K562 (cell line): ENCODE data around the gene KLHL8. TPM values are rescaled to one million over a fixed set of nuclear protein-coding genes. Genes with fewer than 3 reads are reported as not detected.
A peak's percentile ranks its signal among the peaks of the same experiment; 100 is the strongest.

Source experiments
- ASH1L ChIP-seq: fragments of 450-650 bp; IDR thresholded peaks from 2 replicates; pipeline ENCODE4 v1.6.1; 2018; ENCODE audit warnings: borderline replicate concordance, mild to moderate bottlenecking, low read depth; ENCODE audit not compliant: partially characterized antibody
- CLOCK ChIP-seq: fragments of 250-450 bp; sonication (Bioruptor Pico); IDR thresholded peaks from 2 replicates; pipeline ENCODE4 v1.4.0; 2020; ENCODE audit warnings: mild to moderate bottlenecking, moderate library complexity, borderline replicate concordance
- CTBP1 ChIP-seq: fragments of 450-650 bp; IDR thresholded peaks from 2 replicates; pipeline ENCODE4 v1.6.1; 2016; ENCODE audit warnings: borderline replicate concordance
- ELK3 ChIP-seq: fragments of 450-650 bp; formaldehyde crosslinking; IDR thresholded peaks from 2 replicates; pipeline ENCODE4 v1.4.0; 2020; ENCODE audit warnings: mild to moderate bottlenecking
- MIER1 ChIP-seq: fragments of 450-650 bp; IDR thresholded peaks from 2 replicates; pipeline ENCODE4 v1.6.1; 2016; ENCODE audit warnings: antibody characterized with exemption, mild to moderate bottlenecking, low read depth
- MTA2 ChIP-seq: fragments of 450-650 bp; IDR thresholded peaks from 2 replicates; pipeline ENCODE4 v1.6.1; 2016; ENCODE audit warnings: low read depth
- NCOR1 ChIP-seq: fragments of 450-650 bp; IDR thresholded peaks from 2 replicates; pipeline ENCODE4 v1.6.1; 2016; ENCODE audit warnings: mild to moderate bottlenecking, moderate library complexity
- NEUROD1 ChIP-seq: fragments of 150-350 bp; IDR thresholded peaks from 2 replicates; pipeline ENCODE4 v1.6.1; 2014; ENCODE audit warnings: borderline replicate concordance, low read length, low read depth; ENCODE audit not compliant: partially characterized antibody
- PYGO2 ChIP-seq: fragments of 450-650 bp; IDR thresholded peaks from 2 replicates; pipeline ENCODE4 v1.6.1; 2016; ENCODE audit warnings: mild to moderate bottlenecking, missing genetic modification characterization, moderate library complexity, missing compliant biosample characterization
- RREB1 ChIP-seq: fragments of 250-450 bp; sonication (Bioruptor Pico); IDR thresholded peaks from 2 replicates; pipeline ENCODE4 v1.4.0; 2020
- ZBTB5 ChIP-seq: fragments of 450-650 bp; IDR thresholded peaks from 2 replicates; pipeline ENCODE4 v1.6.1; 2017; ENCODE audit warnings: antibody characterized with exemption
- ZFP91 ChIP-seq: sonication (generic); formaldehyde crosslinking; IDR thresholded peaks from 2 replicates; pipeline ENCODE4 v1.8.0; 2022; ENCODE audit warnings: mild to moderate bottlenecking, missing genetic modification reagents
- ZNF134 ChIP-seq: fragments of 250-450 bp; sonication (Bioruptor Pico); conservative IDR thresholded peaks from 2 replicates; pipeline ENCODE4 v1.4.0; 2020
- ZSCAN32 ChIP-seq: fragments of 450-650 bp; formaldehyde crosslinking; IDR thresholded peaks from 2 replicates; pipeline ENCODE4 v1.4.0; 2020; ENCODE audit warnings: mild to moderate bottlenecking, moderate library complexity
- polyA plus RNA-seq, 8 experiments: library from polyadenylated mRNA; depleted of rRNA in 4 of 8; stranded (reverse) in 5 of 8; unstranded in 3 of 8; fragments of >200 nt; fragmentation: Nextera tagmentation in 2 of 8; fragmentation: Illumina TruSeq in 1 of 8; extraction: Ambion mirVana in 2 of 8; extraction: Trizol in 1 of 8; gene quantifications; 2 replicates each; pipeline versions ENCODE4 v1.2.1 to v1.2.3, GENCODE V29; 2011 to 2014; ENCODE audit warnings: inconsistent platforms in 1 of 8, missing spikeins in 1 of 8
- total RNA-seq, 7 experiments: library from RNA; depleted of rRNA in 6 of 7; stranded (reverse); fragments of >200 nt in 6 of 7; fragmentation: Illumina TruSeq in 2 of 7; extraction: Trizol in 2 of 7; gene quantifications; 2 replicates each; pipeline versions ENCODE4 v1.2.1 to v1.2.3, GENCODE V29; 2011 to 2021; ENCODE audit warnings: low replicate concordance in 1 of 7

The KLHL8 gene
- total and polyA plus RNA-seq, 9 of the 15 experiments (the other 6 are each of a cell fraction or from before 2014, with no cell fraction given): 8.7 to 25.3 (median 15.7) TPM

- no peak for TF ChIP-seq ZBTB5
- no peak for TF ChIP-seq NEUROD1
- no peak for TF ChIP-seq ZFP91
- no peak for TF ChIP-seq ELK3
- TF ChIP-seq NCOR1: no peak
- TF ChIP-seq PYGO2 (tag): no peak
- TF ChIP-seq RREB1: no peak
- TF ChIP-seq ASH1L: no peak
- TF ChIP-seq CLOCK (CRISPR knock-in tag): no peak
- no peak for TF ChIP-seq ZSCAN32
- no peak for TF ChIP-seq ZNF134 (CRISPR knock-in tag)
- TF ChIP-seq MIER1: no peak
- TF ChIP-seq MTA2: no peak
- peak; percentile 42; the same call in 1 of the 2 replicates for TF ChIP-seq CTBP1
Observed at GRCh38 chr4:87220094-87220822, at the start of gene KLHL8 (continued).
